HG02943 (cell line): ENCODE measurements around the gene ZNF407.

Experiments used
- ATAC-seq: cut with Tn5 transposase; IDR thresholded peaks from one replicate; pipeline ENCODE4 v1.9.1; 2021; ENCODE audit warnings: mild to moderate bottlenecking, low read depth, moderate library complexity; ENCODE audit not compliant: unreplicated experiment

Gene ZNF407

GRCh38 chr18:74714120-74714519 lies 116.5 kb downstream of the ZNF407 start:
- ATAC-seq: no peak

- ATAC-seq: no peak
These were observed 117.1 kb downstream of the ZNF407 start for GRCh38 chr18:74714791-74715190.

DNA sequence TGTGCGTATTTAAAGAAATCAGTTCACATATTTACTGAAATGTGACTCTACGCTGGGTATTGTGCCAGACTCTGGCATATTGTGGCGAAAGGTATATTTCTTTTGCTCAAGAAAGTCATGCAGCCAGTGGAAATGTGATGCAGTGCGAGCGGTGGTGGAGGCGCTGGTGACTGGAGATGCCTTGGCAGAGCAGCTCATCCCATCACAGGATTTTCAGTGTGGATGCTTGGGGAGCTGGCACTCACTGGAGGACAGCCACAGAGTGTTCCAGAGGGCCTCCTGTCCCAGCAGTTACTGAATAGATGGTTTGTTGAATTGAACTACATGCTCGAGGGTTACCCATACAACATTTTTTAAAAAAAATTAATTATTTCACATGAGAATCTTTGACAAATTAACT lies 117.6 kb downstream of the ZNF407 start:
- ATAC-seq: no peak

DNA sequence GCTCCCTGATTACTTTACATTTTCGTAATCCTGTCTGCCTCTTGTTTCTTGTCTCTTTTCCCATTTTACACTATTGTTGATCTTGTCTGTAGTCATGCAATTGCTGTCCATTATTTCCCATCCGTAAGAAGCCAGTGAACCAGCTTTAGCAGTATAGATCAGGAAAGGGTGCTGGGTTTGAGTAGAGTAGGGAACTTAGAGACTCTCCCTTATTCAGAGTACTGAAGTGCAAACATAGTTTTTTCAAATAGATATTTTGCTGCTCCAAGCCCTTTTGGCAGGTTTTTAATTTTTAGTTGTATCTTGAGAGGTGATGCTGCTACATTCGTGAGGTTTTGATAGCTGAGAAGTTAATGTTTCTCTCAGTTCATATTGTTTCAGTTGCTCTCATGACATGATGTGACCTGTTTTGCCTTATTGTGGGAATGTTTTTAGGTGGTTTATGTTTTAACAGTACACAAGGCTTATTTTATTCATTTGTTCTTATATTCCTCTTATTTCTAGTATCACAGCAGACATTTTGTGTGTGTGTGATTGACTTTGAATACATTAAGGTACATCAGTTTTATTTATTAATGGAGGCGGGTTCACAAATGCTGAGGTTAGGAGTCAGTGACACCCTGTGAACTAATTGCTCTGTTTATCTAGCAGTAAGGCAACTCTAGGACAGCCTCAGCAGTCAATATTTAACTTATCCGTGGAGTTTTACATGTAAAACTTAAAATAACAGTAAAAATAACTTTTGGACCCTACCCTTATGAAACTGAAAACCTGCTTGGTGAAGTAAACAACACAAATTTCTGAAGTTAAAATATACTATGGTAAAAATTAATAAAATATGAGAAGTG lies 118.4 kb downstream of the ZNF407 start:
- ATAC-seq: no peak

DNA sequence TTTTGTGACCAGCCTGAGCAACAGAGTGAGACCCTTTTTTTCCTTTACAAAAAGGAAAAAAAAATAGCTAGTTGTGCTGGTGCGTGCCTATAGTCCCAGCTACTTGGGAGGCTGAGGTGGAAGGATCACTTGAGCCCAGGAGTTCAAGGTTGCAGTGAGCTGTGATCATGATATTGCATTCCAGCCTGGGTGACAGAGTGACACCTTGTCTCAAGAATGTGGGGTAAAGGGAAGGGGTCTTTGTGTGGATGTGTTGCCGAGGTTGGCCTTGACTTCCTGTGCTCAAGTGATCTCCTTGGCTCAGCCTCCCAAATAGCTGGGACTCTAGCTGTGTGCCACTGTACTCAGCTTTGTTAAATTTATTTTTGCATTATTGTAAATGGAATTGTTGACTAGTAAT lies 120.6 kb downstream of the ZNF407 start:
- no peak for ATAC-seq

GRCh38 chr18:74722237-74722636 lies 124.6 kb downstream of the ZNF407 start:
- ATAC-seq: no peak

GRCh38 chr18:74724186-74724585 lies 126.5 kb downstream of the ZNF407 start:
- ATAC-seq: no peak

GRCh38 chr18:74725690-74726089 lies 128.0 kb downstream of the ZNF407 start:
- no peak for ATAC-seq

DNA sequence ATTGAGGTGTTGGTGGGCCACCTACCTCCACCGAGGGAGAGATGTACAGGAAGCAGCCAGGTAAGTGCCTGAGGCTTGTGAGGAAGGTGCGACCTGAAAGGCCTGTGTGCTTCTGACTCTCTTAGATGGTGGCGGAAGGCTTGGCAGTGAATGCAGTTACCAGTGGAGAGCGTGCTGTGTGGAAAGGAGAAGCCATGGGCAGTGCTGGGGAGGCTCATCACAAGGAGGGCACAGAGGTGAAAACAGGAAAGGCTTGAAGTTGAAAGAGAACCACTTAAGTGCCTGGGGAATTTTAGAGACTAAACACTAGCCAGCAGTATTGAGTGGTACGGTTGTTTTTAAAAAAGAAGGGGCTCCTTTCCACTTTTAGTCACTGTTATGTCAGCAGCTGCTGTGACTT lies 130.9 kb downstream of the ZNF407 start:
- ATAC-seq: no peak

- no peak for ATAC-seq
These were observed 133.4 kb downstream of the ZNF407 start for GRCh38 chr18:74731097-74731496.

DNA sequence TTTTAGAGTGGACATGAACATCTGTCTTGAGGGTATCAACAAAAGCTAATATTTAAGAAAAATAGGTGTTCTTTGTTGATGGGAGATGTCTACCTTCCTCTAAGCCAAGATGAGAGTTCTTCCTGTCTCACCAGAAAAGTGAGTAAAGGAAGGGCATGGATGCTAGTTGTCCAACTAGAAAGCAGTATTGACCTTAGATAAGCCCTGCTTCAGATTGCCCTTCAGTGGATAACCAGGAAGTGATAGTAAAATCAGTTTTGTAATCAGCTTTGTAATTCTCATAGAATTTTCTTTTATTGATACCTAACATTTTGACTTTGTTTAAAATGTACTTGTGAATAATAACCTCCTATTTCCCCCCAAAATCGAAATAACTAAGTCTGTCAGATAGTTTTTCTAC lies 134.7 kb downstream of the ZNF407 start:
- ATAC-seq: no peak

DNA sequence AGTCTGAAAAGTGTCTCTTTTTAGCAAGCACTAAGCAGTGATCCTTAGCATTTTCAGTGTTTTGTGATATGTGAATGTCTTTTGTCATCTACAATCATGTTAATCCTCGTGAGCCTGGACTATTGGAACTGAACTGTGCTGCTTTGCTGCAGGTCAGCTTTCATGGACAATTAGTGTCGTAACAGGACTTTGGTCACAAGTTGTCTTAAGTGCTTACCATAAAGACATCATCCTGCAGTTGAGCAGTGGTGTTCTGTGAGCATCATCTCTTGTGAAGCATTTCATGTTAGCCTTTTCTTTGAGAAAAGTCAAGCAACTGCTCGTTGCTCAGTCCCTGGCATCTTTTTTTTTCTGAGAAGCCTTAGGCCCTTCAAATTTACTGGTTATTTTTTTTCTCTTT lies 135.9 kb downstream of the ZNF407 start:
- ATAC-seq: no peak

- no peak for ATAC-seq
These were observed 136.4 kb downstream of the ZNF407 start for GRCh38 chr18:74734013-74734444.

GRCh38 chr18:74739926-74740325 lies 142.3 kb downstream of the ZNF407 start:
- no peak for ATAC-seq

DNA sequence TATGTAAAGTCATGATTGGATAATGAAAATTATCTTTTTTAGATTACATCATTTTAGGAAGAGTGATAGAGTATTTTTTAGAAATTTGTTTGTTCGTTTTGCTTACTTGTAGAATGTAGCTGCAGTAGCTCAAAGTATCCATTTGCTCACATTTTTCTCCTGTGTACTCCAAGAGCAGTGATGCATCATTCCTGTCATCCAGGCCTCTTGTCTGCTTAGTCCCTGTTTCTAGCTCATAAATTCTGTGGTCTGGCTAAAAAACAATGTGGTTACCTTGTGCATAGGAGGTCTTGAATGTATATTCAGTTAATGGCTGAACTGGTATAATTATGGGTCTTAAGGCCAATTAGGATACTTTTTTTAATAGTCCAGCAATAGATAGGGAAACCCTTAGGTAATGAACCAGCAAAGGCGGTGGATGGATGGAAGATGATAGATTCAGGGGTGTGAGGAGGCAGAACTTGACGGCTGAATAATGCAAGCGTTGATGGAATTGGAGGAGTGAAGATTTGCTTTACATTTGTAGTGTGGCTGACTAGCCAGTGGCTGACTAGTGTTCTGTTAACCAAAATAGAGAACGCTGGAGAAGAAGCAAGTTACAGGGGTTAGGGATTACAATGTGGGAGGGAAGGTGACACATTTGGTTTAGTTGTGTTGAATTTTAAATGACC lies 145.0 kb downstream of the ZNF407 start:
- no peak for ATAC-seq

DNA sequence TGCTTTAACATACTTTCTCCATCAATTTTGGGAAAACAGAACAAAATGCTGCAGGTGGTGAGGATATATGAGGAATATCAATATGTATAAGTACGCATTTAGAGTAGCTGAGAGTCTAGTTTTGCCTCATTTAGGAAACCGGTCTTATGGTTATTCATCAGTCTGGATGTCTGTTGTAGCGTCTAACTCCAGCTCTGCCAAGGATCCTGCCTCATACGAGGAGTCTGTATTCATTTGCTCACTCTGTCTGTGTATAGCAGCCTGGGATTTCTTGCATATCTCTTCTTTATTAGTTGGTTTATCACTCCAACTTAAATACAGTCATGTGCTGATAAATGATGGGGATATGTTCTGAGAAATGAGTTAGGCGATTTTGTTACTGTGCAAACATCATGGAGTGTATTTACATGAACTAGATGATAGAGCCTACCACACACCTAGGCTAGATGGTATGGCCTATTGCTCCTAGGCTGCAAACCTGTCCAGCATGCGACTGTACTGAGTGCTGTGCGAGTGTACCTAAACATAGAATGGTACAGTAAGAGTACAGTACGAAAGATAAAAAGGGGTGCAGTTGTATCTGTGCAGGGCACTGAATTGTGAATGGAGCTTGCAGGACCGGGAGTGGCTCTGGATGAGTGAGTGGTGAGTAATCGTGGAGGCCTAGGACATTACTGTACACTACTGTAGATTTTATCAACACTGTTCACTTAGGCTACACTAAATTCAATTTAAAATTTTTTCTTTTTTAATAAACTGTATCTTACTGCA lies 148.1 kb downstream of the ZNF407 start:
- no peak for ATAC-seq

GRCh38 chr18:74748809-74749208 lies 151.1 kb downstream of the ZNF407 start:
- ATAC-seq: no peak

GRCh38 chr18:74758995-74759394 lies 161.3 kb downstream of the ZNF407 start:
- no peak for ATAC-seq

- no peak for ATAC-seq
These were observed 162.4 kb downstream of the ZNF407 start for GRCh38 chr18:74760026-74760425.

DNA sequence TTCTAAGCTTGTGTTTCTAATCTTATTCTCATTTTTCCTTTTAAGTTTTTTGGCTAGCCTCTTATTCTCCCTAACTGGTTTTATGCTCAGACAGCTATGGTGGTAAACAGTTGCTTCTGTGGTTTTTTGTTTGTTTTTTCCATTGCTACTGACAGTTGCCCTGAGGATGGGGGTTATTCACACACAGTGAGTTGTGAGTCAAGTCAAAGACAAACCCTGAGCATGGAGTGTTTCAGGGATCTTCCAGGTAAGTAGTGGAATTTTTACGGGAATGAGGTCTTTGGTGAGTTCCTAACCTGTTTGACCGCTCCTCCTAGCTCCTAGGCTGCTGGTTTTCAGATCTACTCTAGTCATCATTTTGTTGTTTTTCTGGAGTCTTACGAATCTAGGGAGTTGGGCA lies 162.8 kb downstream of the ZNF407 start:
- no peak for ATAC-seq

- no peak for ATAC-seq
These were observed 168.6 kb downstream of the ZNF407 start for GRCh38 chr18:74766251-74766650.
